ENCODE data around the gene PRKAG2.

GRCh38 chr7:151893405-151893923 is 16.5 kb upstream of the PRKAG2 start:
- TF ChIP-seq TAF1 (IDR thresholded peaks at IDR 0.05; ENCODE audit: low read depth), result no peak
- no peak for TF ChIP-seq EP300 (IDR thresholded peaks at IDR 0.05; ENCODE audit: borderline replicate concordance)
- no peak for TF ChIP-seq FOXM1 (IDR thresholded peaks at IDR 0.05; ENCODE audit: borderline replicate concordance, low read depth)
- TF ChIP-seq EGR1 (IDR thresholded peaks at IDR 0.05), result no peak
- TF ChIP-seq YY1 (IDR thresholded peaks at IDR 0.05; ENCODE audit: low read depth), result no peak
- no peak for TF ChIP-seq MAX (IDR thresholded peaks at IDR 0.05)
- TF ChIP-seq RAD21 (IDR thresholded peaks at IDR 0.05; ENCODE audit: low read depth), result no peak
- no peak for TF ChIP-seq NFIC (IDR thresholded peaks at IDR 0.05)
- no peak for TF ChIP-seq REST (IDR thresholded peaks at IDR 0.05; ENCODE audit: low read depth)
- no peak for TF ChIP-seq ZBTB7A (IDR thresholded peaks at IDR 0.05; ENCODE audit: low read depth)
- TF ChIP-seq TCF12 (IDR thresholded peaks at IDR 0.05; ENCODE audit: low read depth), result no peak
- no peak for TF ChIP-seq CREB1 (IDR thresholded peaks at IDR 0.05; ENCODE audit: low read depth)
